Endothelial cell (in vitro differentiated cells): ENCODE data around the gene DRC1. TPM values are rescaled to one million over a fixed set of nuclear protein-coding genes. Genes with fewer than 3 reads are reported as not detected.

Source experiments
- DNase-seq: peaks from one replicate; pipeline ENCODE4 v3.0.0; 2021; ENCODE audit warnings: low spot score
- H3K27ac Mint-ChIP-seq: one replicate; pipeline ENCODE4 v1.8.0; 2021; ENCODE audit warnings: mixed read lengths, inconsistent platforms; ENCODE audit not compliant: unreplicated experiment
- H3K27me3 Mint-ChIP-seq: one replicate; pipeline ENCODE4 v1.8.0; 2021; ENCODE audit warnings: mild to moderate bottlenecking, moderate library complexity, mixed read lengths, inconsistent platforms; ENCODE audit not compliant: unreplicated experiment
- H3K36me3 Mint-ChIP-seq: one replicate; pipeline ENCODE4 v1.8.0; 2021; ENCODE audit warnings: mild to moderate bottlenecking, low read depth, mixed read lengths, inconsistent platforms; ENCODE audit not compliant: unreplicated experiment
- H3K4me1 Mint-ChIP-seq: one replicate; pipeline ENCODE4 v1.8.0; 2021; ENCODE audit warnings: mild to moderate bottlenecking, mixed read lengths, inconsistent platforms; ENCODE audit not compliant: unreplicated experiment
- H3K4me3 Mint-ChIP-seq: one replicate; pipeline ENCODE4 v1.8.0; 2021; ENCODE audit warnings: mild to moderate bottlenecking, mixed read lengths, inconsistent platforms; ENCODE audit not compliant: unreplicated experiment
- H3K9me3 Mint-ChIP-seq: one replicate; pipeline ENCODE4 v1.8.0; 2021; ENCODE audit warnings: mixed read lengths, inconsistent platforms; ENCODE audit not compliant: unreplicated experiment
- CTCF ChIP-seq: fragments of 200-600 bp; sonication (generic); IDR thresholded peaks from one replicate; pipeline ENCODE4 v1.5.0; 2021; ENCODE audit warnings: antibody characterized with exemption; ENCODE audit not compliant: unreplicated experiment
- total RNA-seq: library from RNA; stranded (reverse); fragmentation: NEBNext Ultra II Directional; extraction: Animal tissue kit (Norgen Biotek cat#: 25700); gene quantifications from one replicate; pipeline ENCODE4 v1.2.1, GENCODE V29; 2021; ENCODE audit not compliant: unreplicated experiment

Gene DRC1
- total RNA-seq, 1 donor from 2014 or later: 0.36 TPM

GRCh38 chr2:26384183-26384582 is 17.5 kb upstream of the DRC1 start:
- no peak for TF ChIP-seq CTCF
- Mint-ChIP-seq H3K9me3 (no peaks in the 10 kb centered on the region), H3K4me1 (no peaks in the 10 kb centered on the region), H3K27me3 (peaks cover 1% of the 10 kb centered on the region), H3K4me3 (no peak overlapping the region), H3K27ac (no peak overlapping the region), H3K36me3 (no peaks in the 10 kb centered on the region)
- no peak for DNase-seq

- no peaks in the 10 kb centered on the region for H3K9me3 Mint-ChIP-seq
- no peak for TF ChIP-seq CTCF
- no peak overlapping the region for H3K27ac Mint-ChIP-seq
- H3K36me3 Mint-ChIP-seq: no peaks in the 10 kb centered on the region
- no peaks in the 10 kb centered on the region for H3K4me1 Mint-ChIP-seq
- H3K4me3 Mint-ChIP-seq: no peak overlapping the region
- no peak for DNase-seq
- peaks cover 1% of the 10 kb centered on the region for H3K27me3 Mint-ChIP-seq
Measured at GRCh38 chr2:26384597-26384996, 17.1 kb upstream of the DRC1 start.

- H3K36me3 Mint-ChIP-seq: peaks cover 4% of the 10 kb centered on the region
- no peaks in the 10 kb centered on the region for H3K27me3 Mint-ChIP-seq
- TF ChIP-seq CTCF: no peak
- no peak overlapping the region for H3K4me3 Mint-ChIP-seq
- no peaks in the 10 kb centered on the region for H3K4me1 Mint-ChIP-seq
- DNase-seq: no peak
- H3K27ac Mint-ChIP-seq: no peak overlapping the region
- no peaks in the 10 kb centered on the region for H3K9me3 Mint-ChIP-seq
Measured at GRCh38 chr2:26387189-26387588, 14.5 kb upstream of the DRC1 start.

- no peak for DNase-seq
- H3K27ac Mint-ChIP-seq: no peak overlapping the region
Measured at GRCh38 chr2:26394694-26395093, 7.0 kb upstream of the DRC1 start.

GRCh38 chr2:26395394-26395793 is 6.3 kb upstream of the DRC1 start:
- H3K9me3 Mint-ChIP-seq: no peaks in the 10 kb centered on the region
- peaks cover 1% of the 10 kb centered on the region for H3K27me3 Mint-ChIP-seq
- no peak for DNase-seq
- H3K27ac Mint-ChIP-seq: no peak overlapping the region
- no peaks in the 10 kb centered on the region for H3K4me1 Mint-ChIP-seq
- TF ChIP-seq CTCF: no peak
- no peak overlapping the region for H3K4me3 Mint-ChIP-seq
- peaks cover 5% of the 10 kb centered on the region for H3K36me3 Mint-ChIP-seq

More at GRCh38 chr2:26394694-26395093, 7.0 kb upstream of the DRC1 start:
- Mint-ChIP-seq H3K4me1 (no peaks in the 10 kb centered on the region), H3K9me3 (no peaks in the 10 kb centered on the region), H3K36me3 (peaks cover 8% of the 10 kb centered on the region), H3K4me3 (no peak overlapping the region), H3K27me3 (no peaks in the 10 kb centered on the region)
- no peak for TF ChIP-seq CTCF
